HepG2 (cell line): Measurements from ENCODE around the gene SYT8. TPM values are rescaled to one million over a fixed set of nuclear protein-coding genes. Genes with fewer than 3 reads are reported as not detected.
A peak's percentile ranks its signal among the peaks of the same experiment; 100 is the strongest.

ENCODE experiments used
- ATF7 ChIP-seq, 2 experiments: fragments of 450-650 bp in 1 of 2; sonication (generic) in 1 of 2; formaldehyde crosslinking in 1 of 2; IDR thresholded peaks; 2 replicates each; pipeline versions ENCODE4 v1.4.0 to v1.6.1; 2016 to 2020; ENCODE audit warnings: antibody characterized with exemption in 1 of 2, mild to moderate bottlenecking in 1 of 2, missing genetic modification reagents in 1 of 2
- BCLAF1 ChIP-seq: fragments of 450-650 bp; IDR thresholded peaks from 2 replicates; pipeline ENCODE4 v1.6.1; 2017; ENCODE audit warnings: mild to moderate bottlenecking
- CEBPB ChIP-seq: IDR thresholded peaks from 2 replicates; pipeline ENCODE4 v1.6.1; 2011; ENCODE audit warnings: low read depth, low read length, improper control_type of control experiment, borderline replicate concordance
- FOXP1 ChIP-seq, 2 experiments: fragments of 450-650 bp in 1 of 2; IDR thresholded peaks; 2 replicates each; pipeline ENCODE4 v1.6.1; 2017 to 2018; ENCODE audit warnings: antibody characterized with exemption in 1 of 2
- KAT8 ChIP-seq: IDR thresholded peaks from 2 replicates; pipeline ENCODE4 v1.6.1; 2016; ENCODE audit warnings: missing genetic modification reagents, missing compliant biosample characterization
- KDM5B ChIP-seq: sonication (generic); formaldehyde crosslinking; IDR thresholded peaks from 2 replicates; pipeline ENCODE4 v1.4.0; 2020; ENCODE audit warnings: missing genetic modification reagents, mild to moderate bottlenecking, borderline replicate concordance
- MTA1 ChIP-seq: sonication (generic); formaldehyde crosslinking; IDR thresholded peaks from 2 replicates; pipeline ENCODE4 v1.4.0; 2020; ENCODE audit warnings: missing genetic modification reagents, mild to moderate bottlenecking, borderline replicate concordance
- NFKB2 ChIP-seq: sonication (generic); formaldehyde crosslinking; IDR thresholded peaks from 2 replicates; pipeline ENCODE4 v1.4.0; 2020; ENCODE audit warnings: missing genetic modification reagents, borderline replicate concordance
- NR2F6 ChIP-seq, 2 experiments: IDR thresholded peaks; 2 replicates each; pipeline ENCODE4 v1.6.1; 2016; ENCODE audit warnings: antibody characterized with exemption in 1 of 2, mild to moderate bottlenecking in 1 of 2
- NRL ChIP-seq: sonication (generic); formaldehyde crosslinking; IDR thresholded peaks from 2 replicates; pipeline ENCODE4 v1.5.0; 2020; ENCODE audit warnings: missing genetic modification reagents, mild to moderate bottlenecking, moderate library complexity, borderline replicate concordance
- RFXAP ChIP-seq: sonication (generic); formaldehyde crosslinking; IDR thresholded peaks from 2 replicates; pipeline ENCODE4 v1.4.0; 2020; ENCODE audit warnings: missing genetic modification reagents, borderline replicate concordance
- SMAD9 ChIP-seq: sonication (generic); formaldehyde crosslinking; IDR thresholded peaks from 2 replicates; pipeline ENCODE4 v1.5.1; 2020; ENCODE audit warnings: mild to moderate bottlenecking, missing genetic modification reagents
- SPEN ChIP-seq: sonication (generic); formaldehyde crosslinking; IDR thresholded peaks from 2 replicates; pipeline ENCODE4 v1.5.1; 2020; ENCODE audit warnings: low read depth, mild to moderate bottlenecking, missing genetic modification reagents
- TRIM24 ChIP-seq: sonication (generic); formaldehyde crosslinking; IDR thresholded peaks from 2 replicates; pipeline ENCODE4 v1.8.0; 2022; ENCODE audit warnings: mild to moderate bottlenecking, missing genetic modification reagents
- ZBTB7B ChIP-seq: sonication (generic); formaldehyde crosslinking; IDR thresholded peaks from 2 replicates; pipeline ENCODE4 v1.4.0; 2020; ENCODE audit warnings: missing genetic modification reagents
- ZFP41 ChIP-seq: sonication (generic); formaldehyde crosslinking; IDR thresholded peaks from 2 replicates; pipeline ENCODE4 v1.4.0; 2020; ENCODE audit warnings: mild to moderate bottlenecking, missing genetic modification reagents, borderline replicate concordance
- ZNF570 ChIP-seq: sonication (generic); formaldehyde crosslinking; IDR thresholded peaks from 2 replicates; pipeline ENCODE4 v1.4.0; 2020; ENCODE audit warnings: mild to moderate bottlenecking, missing genetic modification reagents, borderline replicate concordance
- ZNF709 ChIP-seq: sonication (generic); formaldehyde crosslinking; IDR thresholded peaks from 2 replicates; pipeline ENCODE4 v1.5.0; 2020; ENCODE audit warnings: mild to moderate bottlenecking, missing genetic modification reagents
- polyA plus RNA-seq, 8 experiments: library from polyadenylated mRNA; depleted of rRNA in 3 of 8; stranded (reverse) in 7 of 8; unstranded in 1 of 8; fragments of >200 nt; fragmentation: Illumina TruSeq in 4 of 8; extraction: Trizol in 4 of 8; gene quantifications; 2 replicates each; pipeline versions ENCODE4 v1.2.1 to v1.2.3, GENCODE V29; 2011 to 2016; ENCODE audit warnings: low read depth in 4 of 8, missing spikeins in 1 of 8, mixed read lengths in 1 of 8; ENCODE audit not compliant: insufficient read depth in 1 of 8
- total RNA-seq, 5 experiments: library from RNA; depleted of rRNA; stranded (reverse); fragments of >200 nt; fragmentation: Illumina TruSeq; extraction: Trizol; gene quantifications; 2 replicates each; pipeline ENCODE4 v1.2.3, GENCODE V29; 2016; ENCODE audit warnings: low read depth in 1 of 5
- TF ChIP-seq, protein P1 (sequence below): sonication (generic); formaldehyde crosslinking; IDR thresholded peaks from 2 replicates; pipeline ENCODE4 v1.4.0; 2020; ENCODE audit warnings: missing genetic modification reagents
- TF ChIP-seq, protein P2 (sequence below): sonication (generic); formaldehyde crosslinking; IDR thresholded peaks from 2 replicates; pipeline ENCODE4 v1.5.0; 2020; ENCODE audit warnings: mild to moderate bottlenecking, missing genetic modification reagents
- TF ChIP-seq, protein P3 (sequence below): sonication (generic); formaldehyde crosslinking; IDR thresholded peaks from 2 replicates; pipeline ENCODE4 v1.9.0; 2022; ENCODE audit warnings: missing genetic modification reagents, mild to moderate bottlenecking, borderline replicate concordance

SYT8 gene
- total and polyA plus RNA-seq, 2 of the 13 experiments (the other 11 are each of a cell fraction or from before 2014, with no cell fraction given): 0.60 to 2.3 TPM

DNA sequence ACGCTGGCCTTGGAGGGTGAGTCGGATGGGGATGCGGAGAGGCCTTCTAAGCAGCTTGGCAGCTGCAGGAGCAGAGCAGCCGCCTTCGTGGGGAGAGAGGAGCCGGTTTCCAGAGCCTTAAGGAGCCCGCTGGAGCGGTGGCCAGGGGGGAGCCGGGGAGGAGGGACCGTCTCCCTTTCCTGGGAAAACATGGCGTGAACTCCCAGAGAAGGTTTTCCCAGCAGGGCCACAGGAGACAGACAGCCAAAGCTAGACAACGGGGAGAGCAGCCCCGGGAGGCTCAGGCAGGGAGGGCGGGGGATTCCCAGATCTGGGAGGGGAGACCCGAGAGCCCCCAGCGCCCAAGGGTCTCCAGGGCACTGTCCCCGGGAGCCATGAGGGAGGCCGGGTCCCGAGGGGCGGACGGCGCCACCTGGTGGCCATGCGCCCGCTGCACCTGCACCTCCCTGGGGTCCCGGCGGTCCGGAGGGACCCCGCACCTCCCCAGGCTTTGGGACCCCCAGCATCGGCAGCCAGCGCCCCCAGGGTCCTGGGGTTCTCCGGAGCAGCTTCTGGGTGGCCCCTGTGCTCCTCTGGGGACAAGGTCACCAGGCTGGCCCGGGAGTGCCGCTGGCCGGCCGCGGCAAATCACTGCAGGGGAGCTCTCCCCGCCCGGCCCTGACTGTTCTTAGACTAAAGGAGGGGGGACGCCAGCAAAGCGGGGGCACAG, 2.4 kb upstream of the SYT8 start (continued):
- TF ChIP-seq, protein P1, sequence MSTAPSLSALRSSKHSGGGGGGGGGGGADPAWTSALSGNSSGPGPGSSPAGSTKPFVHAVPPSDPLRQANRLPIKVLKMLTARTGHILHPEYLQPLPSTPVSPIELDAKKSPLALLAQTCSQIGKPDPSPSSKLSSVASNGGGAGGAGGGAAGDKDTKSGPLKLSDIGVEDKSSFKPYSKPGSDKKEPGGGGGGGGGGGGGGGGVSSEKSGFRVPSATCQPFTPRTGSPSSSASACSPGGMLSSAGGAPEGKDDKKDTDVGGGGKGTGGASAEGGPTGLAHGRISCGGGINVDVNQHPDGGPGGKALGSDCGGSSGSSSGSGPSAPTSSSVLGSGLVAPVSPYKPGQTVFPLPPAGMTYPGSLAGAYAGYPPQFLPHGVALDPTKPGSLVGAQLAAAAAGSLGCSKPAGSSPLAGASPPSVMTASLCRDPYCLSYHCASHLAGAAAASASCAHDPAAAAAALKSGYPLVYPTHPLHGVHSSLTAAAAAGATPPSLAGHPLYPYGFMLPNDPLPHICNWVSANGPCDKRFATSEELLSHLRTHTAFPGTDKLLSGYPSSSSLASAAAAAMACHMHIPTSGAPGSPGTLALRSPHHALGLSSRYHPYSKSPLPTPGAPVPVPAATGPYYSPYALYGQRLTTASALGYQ (CRISPR knock-in tag): no peak
- TF ChIP-seq FOXP1 (IDR thresholded peaks at IDR 0.05) (no peak), FOXP1 (CRISPR knock-in tag; IDR thresholded peaks at IDR 0.05) (no peak), NFKB2 (CRISPR knock-in tag) (no peak), ATF7 (IDR thresholded peaks at IDR 0.05) (no peak), ATF7 (CRISPR knock-in tag; IDR thresholded peaks at IDR 0.05) (no peak), KAT8 (CRISPR knock-in tag) (0 out of 2 replicates have a peak, but pooled peaks have one; percentile 31), ZNF709 (no peak), ZBTB7B (CRISPR knock-in tag) (peak; percentile 98), MTA1 (CRISPR knock-in tag) (no peak), NR2F6 (IDR thresholded peaks at IDR 0.05) (no peak), NR2F6 (CRISPR knock-in tag; IDR thresholded peaks at IDR 0.05) (no peak), ZFP41 (CRISPR knock-in tag) (no peak), NRL (CRISPR knock-in tag) (no peak), SPEN (CRISPR knock-in tag) (peak; percentile 22; the same call in 1 of the 2 replicates), SMAD9 (CRISPR knock-in tag) (no peak), ZNF570 (CRISPR knock-in tag) (no peak), CEBPB (no peak), KDM5B (CRISPR knock-in tag) (peak; percentile 72; the same call in 1 of the 2 replicates), RFXAP (CRISPR knock-in tag) (no peak), BCLAF1 (no peak), TRIM24 (CRISPR knock-in tag) (no peak)
- TF ChIP-seq, protein P2, sequence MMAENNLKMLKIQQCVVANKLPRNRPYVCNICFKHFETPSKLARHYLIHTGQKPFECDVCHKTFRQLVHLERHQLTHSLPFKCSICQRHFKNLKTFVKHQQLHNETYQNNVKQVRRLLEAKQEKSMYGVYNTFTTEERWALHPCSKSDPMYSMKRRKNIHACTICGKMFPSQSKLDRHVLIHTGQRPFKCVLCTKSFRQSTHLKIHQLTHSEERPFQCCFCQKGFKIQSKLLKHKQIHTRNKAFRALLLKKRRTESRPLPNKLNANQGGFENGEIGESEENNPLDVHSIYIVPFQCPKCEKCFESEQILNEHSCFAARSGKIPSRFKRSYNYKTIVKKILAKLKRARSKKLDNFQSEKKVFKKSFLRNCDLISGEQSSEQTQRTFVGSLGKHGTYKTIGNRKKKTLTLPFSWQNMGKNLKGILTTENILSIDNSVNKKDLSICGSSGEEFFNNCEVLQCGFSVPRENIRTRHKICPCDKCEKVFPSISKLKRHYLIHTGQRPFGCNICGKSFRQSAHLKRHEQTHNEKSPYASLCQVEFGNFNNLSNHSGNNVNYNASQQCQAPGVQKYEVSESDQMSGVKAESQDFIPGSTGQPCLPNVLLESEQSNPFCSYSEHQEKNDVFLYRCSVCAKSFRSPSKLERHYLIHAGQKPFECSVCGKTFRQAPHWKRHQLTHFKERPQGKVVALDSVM (CRISPR knock-in tag): peak; percentile 43; the same call in 1 of the 2 replicates
- TF ChIP-seq, protein P3, sequence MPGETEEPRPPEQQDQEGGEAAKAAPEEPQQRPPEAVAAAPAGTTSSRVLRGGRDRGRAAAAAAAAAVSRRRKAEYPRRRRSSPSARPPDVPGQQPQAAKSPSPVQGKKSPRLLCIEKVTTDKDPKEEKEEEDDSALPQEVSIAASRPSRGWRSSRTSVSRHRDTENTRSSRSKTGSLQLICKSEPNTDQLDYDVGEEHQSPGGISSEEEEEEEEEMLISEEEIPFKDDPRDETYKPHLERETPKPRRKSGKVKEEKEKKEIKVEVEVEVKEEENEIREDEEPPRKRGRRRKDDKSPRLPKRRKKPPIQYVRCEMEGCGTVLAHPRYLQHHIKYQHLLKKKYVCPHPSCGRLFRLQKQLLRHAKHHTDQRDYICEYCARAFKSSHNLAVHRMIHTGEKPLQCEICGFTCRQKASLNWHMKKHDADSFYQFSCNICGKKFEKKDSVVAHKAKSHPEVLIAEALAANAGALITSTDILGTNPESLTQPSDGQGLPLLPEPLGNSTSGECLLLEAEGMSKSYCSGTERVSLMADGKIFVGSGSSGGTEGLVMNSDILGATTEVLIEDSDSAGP (CRISPR knock-in tag): peak; percentile 69; the same call in 1 of the 2 replicates
